Muscle of leg (tissue), 11 donors: ENCODE measurements around the gene GPR25. TPM values are rescaled to one million over a fixed set of nuclear protein-coding genes. Genes with fewer than 3 reads are reported as not detected.

Experiments used
- DNase-seq: peaks from one replicate; pipeline ENCODE4 v3.0.0; 2013
- H3K27ac ChIP-seq: one replicate; pipeline ENCODE4 v1.5.1; 2013; ENCODE audit warnings: mild to moderate bottlenecking, low read length, control low read depth
- H3K27me3 ChIP-seq: one replicate; pipeline ENCODE4 v1.6.1; 2013; ENCODE audit warnings: low read length; ENCODE audit not compliant: control insufficient read depth, insufficient read depth
- H3K36me3 ChIP-seq: one replicate; pipeline ENCODE4 v1.6.1; 2013; ENCODE audit warnings: low read length; ENCODE audit not compliant: control insufficient read depth, insufficient read depth
- H3K4me1 ChIP-seq: one replicate; pipeline ENCODE4 v1.6.1; 2013; ENCODE audit warnings: low read length; ENCODE audit not compliant: control insufficient read depth, insufficient read depth
- H3K4me3 ChIP-seq: one replicate; pipeline ENCODE4 v1.5.1; 2013; ENCODE audit warnings: low read length, control low read depth
- H3K9me3 ChIP-seq: replicated peaks from 2 replicates; pipeline ENCODE4 v1.6.1; 2013; ENCODE audit warnings: low read depth, low read length; ENCODE audit not compliant: control insufficient read depth
- WGBS: methylation state at CpG from one replicate; pipeline ENCODE4 v1.1.5; 2013; ENCODE audit warnings: missing lambda C conversion rate; ENCODE audit not compliant: insufficient coverage; 5-methylcytosine and 5-hydroxymethylcytosine counted together
- polyA plus RNA-seq, 8 donors: library from polyadenylated mRNA; unstranded; fragments of 120-200 nt; gene quantifications; one replicate each; pipeline versions ENCODE4 v1.2.1 to v1.2.3, GENCODE V29; 2013; ENCODE audit warnings: inconsistent platforms in 1 of 8, low replicate concordance in 1 of 8; ENCODE audit not compliant: insufficient read length in 8 of 8, insufficient read depth in 1 of 8
- total RNA-seq: library from RNA; stranded (reverse); fragments of 120-200 nt; gene quantifications from one replicate; pipeline ENCODE4 v1.2.4, GENCODE V29; 2013

Gene GPR25
- total and polyA plus RNA-seq, 9 donors: not detected

DNA sequence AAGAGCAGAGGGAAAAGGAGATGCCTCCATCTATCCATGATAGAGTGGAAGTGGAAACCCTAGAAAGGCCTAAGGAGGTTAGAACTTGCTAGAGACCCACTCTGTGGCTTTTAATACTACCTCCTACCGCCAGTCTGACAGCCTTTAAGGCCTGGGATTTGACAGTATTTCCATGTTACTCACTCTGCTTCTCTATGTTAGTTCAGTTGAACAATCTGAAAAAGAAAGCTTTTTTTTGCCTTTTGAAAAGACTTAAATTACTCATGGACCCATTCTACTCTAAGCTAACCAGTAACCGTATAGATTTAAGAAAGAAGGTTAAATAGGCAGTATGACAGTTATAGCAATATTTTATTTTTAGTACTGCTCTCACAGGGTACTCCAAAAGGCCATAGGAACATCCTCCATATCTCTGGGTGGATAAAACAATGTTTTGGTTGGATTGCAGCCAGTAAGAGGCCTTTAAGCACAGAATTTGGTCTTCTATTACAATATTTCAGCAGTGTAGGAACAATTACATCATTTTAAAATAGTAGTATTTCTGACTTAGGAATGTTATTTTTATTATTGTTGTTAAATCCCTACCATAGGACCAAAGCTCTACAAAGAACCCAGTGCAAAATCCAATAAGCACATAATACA is 15.9 kb upstream of the GPR25 start:
- H3K9me3 ChIP-seq: no peaks in the 10 kb centered on the region
- peaks cover 13% of the 10 kb centered on the region for H3K36me3 ChIP-seq
- no peak overlapping the region for H3K27ac ChIP-seq
- H3K4me1 ChIP-seq: no peaks in the 10 kb centered on the region
- no peak overlapping the region for H3K4me3 ChIP-seq
- DNase-seq: peak; percentile 70
- no peaks in the 10 kb centered on the region for H3K27me3 ChIP-seq
- no CpG with 5 or more reads among the region's 2 CpGs for WGBS

DNA sequence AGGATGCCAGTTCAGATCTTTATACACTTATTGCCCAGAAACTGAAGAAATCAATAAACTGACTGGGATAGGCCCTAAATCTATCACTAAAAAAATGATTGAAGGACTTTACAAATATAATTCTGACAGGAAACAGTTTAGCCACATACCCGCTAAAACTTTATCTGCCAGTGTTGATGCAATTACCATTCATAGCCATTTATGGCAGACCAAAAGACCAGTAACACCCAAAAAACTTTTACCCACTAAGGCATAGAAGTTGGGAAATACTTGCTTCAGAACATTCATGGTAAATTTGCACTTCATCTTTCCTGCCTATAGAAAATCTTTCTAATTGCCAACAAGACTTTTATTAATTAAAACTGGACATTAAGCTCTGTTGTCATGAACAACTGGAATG is 15.0 kb upstream of the GPR25 start:
- no CpG with 5 or more reads among the region's 1 CpG for WGBS
- no peak overlapping the region for H3K27ac ChIP-seq
- no peak for DNase-seq
- H3K4me1 ChIP-seq: no peaks in the 10 kb centered on the region
- H3K4me3 ChIP-seq: no peak overlapping the region
- H3K27me3 ChIP-seq: no peaks in the 10 kb centered on the region
- H3K36me3 ChIP-seq: peaks cover 13% of the 10 kb centered on the region
- no peaks in the 10 kb centered on the region for H3K9me3 ChIP-seq

DNA sequence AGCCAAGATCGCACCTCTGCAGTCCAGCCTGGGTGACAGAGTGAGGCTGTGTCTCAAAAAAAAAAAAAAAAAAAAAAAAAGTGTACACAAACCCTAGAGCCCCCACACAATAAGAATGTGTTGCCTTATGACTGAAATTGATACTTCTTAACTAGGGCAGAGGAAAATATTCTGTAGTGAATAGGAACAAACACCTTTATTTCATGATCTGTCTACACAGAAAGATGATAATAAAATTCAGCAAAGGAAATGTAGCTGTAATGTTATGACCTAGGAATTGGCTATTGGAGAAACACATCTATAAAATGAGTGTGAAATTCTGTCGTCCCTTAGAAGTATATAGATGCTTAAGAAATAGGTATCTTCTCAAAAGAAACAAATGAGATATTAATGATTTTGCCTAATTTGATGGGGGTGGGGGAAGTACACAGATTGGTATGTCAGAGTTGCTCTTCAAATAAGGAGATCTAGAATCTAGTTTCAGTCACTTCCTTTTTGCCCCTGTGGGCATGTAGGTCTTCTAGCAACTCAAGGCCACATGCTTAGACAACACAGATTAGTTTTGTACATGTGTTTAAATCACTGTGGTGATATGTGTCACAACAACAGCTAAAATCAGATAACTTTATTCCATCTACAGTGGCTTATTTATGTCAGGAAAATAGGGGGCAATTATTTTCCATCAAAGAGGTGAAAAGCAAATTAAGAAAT is 10.7 kb upstream of the GPR25 start:
- H3K27me3 ChIP-seq: no peaks in the 10 kb centered on the region
- no peak for DNase-seq
- no peaks in the 10 kb centered on the region for H3K9me3 ChIP-seq
- H3K27ac ChIP-seq: no peak overlapping the region
- H3K36me3 ChIP-seq: peaks cover 12% of the 10 kb centered on the region
- peaks cover 3% of the 10 kb centered on the region for H3K4me1 ChIP-seq
- no CpG with 5 or more reads among the region's 2 CpGs for WGBS
- H3K4me3 ChIP-seq: no peak overlapping the region

DNA sequence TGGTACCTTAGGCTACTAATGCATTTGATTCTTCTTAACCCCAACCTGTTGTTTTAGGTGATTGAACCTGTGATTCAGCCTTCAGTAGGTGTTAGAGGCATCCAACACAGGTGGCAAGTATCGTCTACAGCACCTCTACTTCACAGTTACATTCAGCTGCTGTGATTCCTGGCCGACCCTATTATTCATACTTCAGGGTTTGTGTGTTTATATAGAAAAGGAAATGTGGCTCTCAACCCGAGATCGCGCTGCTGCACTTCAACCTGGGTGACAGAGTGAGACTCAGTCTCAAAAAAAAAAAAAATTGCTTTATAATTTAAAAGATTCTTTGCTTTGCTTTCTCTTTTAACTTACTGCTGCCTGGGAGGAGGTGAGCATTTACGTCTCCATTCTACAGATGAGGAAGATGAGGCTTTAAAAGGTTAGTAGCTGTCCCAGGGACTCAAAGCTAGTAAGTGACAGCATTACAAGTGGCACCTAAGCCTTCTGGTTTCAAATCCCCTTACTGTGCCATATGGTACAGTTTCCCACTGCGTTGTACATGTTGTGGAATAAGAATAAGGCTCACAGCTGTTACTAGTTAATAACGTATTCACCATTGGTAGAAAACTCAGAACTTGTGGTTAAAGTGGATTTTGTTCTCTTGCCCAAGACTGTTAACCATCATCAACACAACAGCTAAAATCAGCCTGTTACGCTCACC is 9.9 kb upstream of the GPR25 start:
- peaks cover 12% of the 10 kb centered on the region for H3K36me3 ChIP-seq
- no peak overlapping the region for H3K4me3 ChIP-seq
- peaks cover 6% of the 10 kb centered on the region for H3K27me3 ChIP-seq
- WGBS: no CpG with 5 or more reads among the region's 9 CpGs
- no peaks in the 10 kb centered on the region for H3K9me3 ChIP-seq
- no peak overlapping the region for H3K27ac ChIP-seq
- H3K4me1 ChIP-seq: peaks cover 3% of the 10 kb centered on the region
- no peak for DNase-seq

DNA sequence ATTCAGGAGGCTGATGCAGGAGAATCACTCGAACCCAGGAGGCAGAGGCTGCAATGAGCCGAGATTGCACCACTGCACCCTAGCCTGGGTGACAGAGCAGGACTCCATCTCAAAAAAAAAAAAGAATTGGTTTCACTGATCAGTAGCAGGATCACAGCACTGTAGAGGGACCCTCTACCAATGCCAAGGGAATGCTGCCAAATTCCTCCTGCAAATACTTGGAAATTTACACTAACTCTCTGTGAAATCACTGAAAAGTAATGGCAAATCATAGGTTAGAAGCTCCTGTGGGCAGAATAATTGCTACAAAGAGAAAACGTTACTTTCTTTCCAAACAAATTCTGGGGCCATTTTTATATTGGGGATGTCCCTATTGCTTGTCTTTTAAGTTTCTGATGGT is 6.7 kb upstream of the GPR25 start:
- 78% methylated on average over 2 of the region's 3 CpGs for WGBS
- H3K4me3 ChIP-seq: no peak overlapping the region
- H3K4me1 ChIP-seq: peaks cover 3% of the 10 kb centered on the region
- peak; percentile 55 for DNase-seq
- H3K27me3 ChIP-seq: peaks cover 21% of the 10 kb centered on the region
- peaks cover 12% of the 10 kb centered on the region for H3K36me3 ChIP-seq
- H3K27ac ChIP-seq: no peak overlapping the region
- no peaks in the 10 kb centered on the region for H3K9me3 ChIP-seq

DNA sequence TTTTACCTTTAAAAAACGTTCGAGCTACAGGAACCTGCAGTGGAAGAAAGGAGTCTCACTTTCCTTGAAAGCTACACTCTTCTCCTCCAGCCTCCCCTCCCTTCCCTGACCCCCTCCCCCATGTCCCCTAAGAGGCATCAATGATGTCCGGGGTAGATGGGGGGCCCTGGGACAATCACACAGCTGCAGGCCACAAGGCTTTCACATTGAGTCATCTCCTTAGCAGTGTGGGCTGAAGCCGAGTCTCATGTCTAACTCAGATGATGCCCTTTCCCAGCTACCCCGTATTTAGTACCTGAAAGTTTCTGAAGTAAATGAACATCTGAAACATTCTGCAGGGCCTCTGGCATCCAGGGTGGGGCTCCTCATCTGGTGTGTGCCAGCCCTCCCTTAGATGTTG is 6.3 kb upstream of the GPR25 start:
- Histone ChIP-seq H3K9me3 (no peaks in the 10 kb centered on the region), H3K4me1 (peaks cover 3% of the 10 kb centered on the region), H3K36me3 (peaks cover 12% of the 10 kb centered on the region), H3K27me3 (peaks cover 25% of the 10 kb centered on the region), H3K27ac (no peak overlapping the region), H3K4me3 (no peak overlapping the region)
- peak; percentile 12 for DNase-seq
- WGBS: no CpG with 5 or more reads among the region's 5 CpGs

DNA sequence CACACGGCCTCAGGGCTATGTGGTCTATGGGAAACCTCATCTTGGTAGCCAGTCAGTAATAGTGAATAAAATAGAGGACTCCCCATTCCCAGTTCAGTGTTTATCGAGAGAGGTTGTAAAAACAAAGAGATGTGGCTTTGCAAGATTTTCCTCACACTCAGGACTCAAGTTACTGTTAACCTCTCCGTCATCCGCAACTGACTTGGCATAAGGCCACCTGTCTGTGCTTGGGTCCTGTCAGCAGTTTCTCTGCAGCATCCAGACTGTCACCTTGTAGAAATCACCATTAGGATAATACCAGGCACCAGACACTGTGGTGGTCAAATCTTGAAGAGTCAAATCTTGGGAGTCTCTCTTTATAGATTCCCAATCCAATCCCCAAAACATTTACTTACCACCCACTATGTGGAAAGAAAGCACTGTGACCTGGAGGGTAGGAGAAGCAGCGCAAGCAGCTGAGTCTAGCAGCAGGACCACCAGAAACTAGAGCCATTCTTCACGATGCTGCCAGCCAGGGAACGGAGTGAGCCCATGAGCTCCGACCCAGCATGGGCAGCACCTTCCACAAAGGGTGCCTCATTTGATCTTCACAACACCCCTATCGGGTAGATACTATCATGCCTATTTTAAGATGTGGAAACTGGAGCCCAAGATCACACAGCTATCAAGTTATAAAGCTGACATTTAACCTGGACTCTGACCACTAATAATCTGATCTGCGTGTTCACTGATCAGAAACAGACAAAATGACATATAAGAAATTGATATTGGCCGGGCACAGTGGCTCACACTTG is 5.6 kb upstream of the GPR25 start:
- Histone ChIP-seq H3K4me1 (peaks cover 3% of the 10 kb centered on the region), H3K9me3 (no peaks in the 10 kb centered on the region), H3K4me3 (no peak overlapping the region), H3K27me3 (peaks cover 32% of the 10 kb centered on the region), H3K27ac (no peak overlapping the region), H3K36me3 (peaks cover 12% of the 10 kb centered on the region)
- DNase-seq: peak; percentile 28
- 46% methylated on average over 7 of the region's 11 CpGs for WGBS

DNA sequence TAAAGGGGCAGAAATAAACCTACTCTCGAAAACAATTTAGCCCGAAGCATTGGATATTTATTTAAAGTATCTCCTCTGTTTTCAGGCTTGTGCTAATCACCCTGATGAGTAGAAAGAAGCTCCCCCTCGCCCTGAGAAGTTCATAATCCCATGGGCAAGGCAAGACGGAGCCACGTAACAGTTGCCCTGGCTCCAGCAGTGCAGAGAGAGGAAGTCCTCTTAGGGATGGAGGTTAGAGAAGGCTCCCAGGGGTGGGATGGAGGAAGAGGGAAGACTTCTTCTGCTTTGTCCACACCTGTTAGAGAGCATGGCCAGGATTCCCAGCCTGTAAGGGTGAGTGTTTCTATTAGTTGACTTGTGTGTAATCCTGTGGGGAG is 3.4 kb upstream of the GPR25 start:
- no peak overlapping the region for H3K4me3 ChIP-seq
- no peak for DNase-seq
- WGBS: 65% methylated on average over 2 of the region's 5 CpGs
- H3K27me3 ChIP-seq: peaks cover 51% of the 10 kb centered on the region
- H3K4me1 ChIP-seq: peaks cover 14% of the 10 kb centered on the region
- H3K27ac ChIP-seq: no peak overlapping the region
- H3K9me3 ChIP-seq: no peaks in the 10 kb centered on the region
- peaks cover 2% of the 10 kb centered on the region for H3K36me3 ChIP-seq

DNA sequence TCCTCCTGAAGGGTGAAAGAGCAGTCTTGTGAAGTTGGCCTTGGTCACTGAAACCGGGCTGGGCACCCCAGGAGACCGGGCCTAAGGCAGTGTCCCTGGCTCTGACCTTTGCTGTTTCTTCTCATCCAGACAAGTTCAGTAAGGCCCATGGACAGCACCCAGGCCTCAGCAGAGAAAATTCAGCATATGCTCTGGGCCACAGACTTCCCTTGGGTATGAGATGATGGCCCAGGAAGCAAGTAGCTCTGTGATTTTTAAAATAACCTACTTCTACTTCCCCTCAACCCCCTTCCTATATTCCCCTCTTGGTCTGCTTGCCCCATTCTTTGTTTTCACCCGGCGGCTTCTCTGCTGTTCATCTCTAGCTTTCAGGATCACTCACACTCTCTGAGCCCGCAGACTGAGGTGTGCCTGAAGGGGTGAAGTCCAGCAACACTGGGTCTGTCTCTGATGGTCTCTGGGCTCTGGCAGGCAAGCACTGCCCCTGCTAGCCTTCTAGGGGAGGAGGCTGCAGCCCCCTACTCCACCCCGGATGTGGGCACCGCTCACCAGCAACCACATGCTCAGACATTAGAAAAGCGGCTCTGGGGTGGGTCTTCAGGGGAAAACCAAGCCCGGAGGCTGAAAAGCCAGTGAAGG is 2.9 kb upstream of the GPR25 start:
- Histone ChIP-seq H3K4me3 (no peak overlapping the region), H3K36me3 (no peaks in the 10 kb centered on the region), H3K27me3 (peaks cover 56% of the 10 kb centered on the region), H3K27ac (no peak overlapping the region), H3K4me1 (peaks cover 14% of the 10 kb centered on the region), H3K9me3 (no peaks in the 10 kb centered on the region)
- no peak for DNase-seq
- WGBS: 96% methylated on average over 5 of the region's 9 CpGs
